SKM-1 treated with dmso at 0.1 percent for 144 hours (cell line): Measurements from ENCODE around the gene REC8.

Experiments used
- DNase-seq: peaks from one replicate; lab custom pipeline; 2025; ENCODE audit not compliant: unreplicated experiment; lab: John Stamatoyannopoulos, UW

The REC8 gene

GRCh38 chr14:24171422-24172260 lies at the start of gene REC8:
Gene REC8, plus strand, starts transcription at chr14:24172080. Its CDS starts 473 bp downstream, at chr14:24172553.
- no peak for DNase-seq

GRCh38 chr14:24122416-24122815 lies 49.5 kb upstream of the REC8 start:
- no peak for DNase-seq

- DNase-seq: no peak
Observed at GRCh38 chr14:24122898-24123297, 49.0 kb upstream of the REC8 start.

GRCh38 chr14:24123424-24124417 lies 48.2 kb upstream of the REC8 start:
- no peak for DNase-seq

- DNase-seq: no peak
Observed at GRCh38 chr14:24126939-24127338, 44.9 kb upstream of the REC8 start.

GRCh38 chr14:24127673-24128072 lies 44.2 kb upstream of the REC8 start:
- DNase-seq: no peak

GRCh38 chr14:24129410-24129998 lies 42.4 kb upstream of the REC8 start:
- no peak for DNase-seq

GRCh38 chr14:24130380-24130716 lies 41.5 kb upstream of the REC8 start, which contains the start of gene FITM1:
Gene FITM1, plus strand, starts transcription at chr14:24130659. Its CDS starts 905 bp downstream, at chr14:24131564.
- DNase-seq: peak; percentile 18

- DNase-seq: no peak
Observed at GRCh38 chr14:24130717-24131548, 40.9 kb upstream of the REC8 start.

GRCh38 chr14:24131549-24131966 lies 40.3 kb upstream of the REC8 start:
- DNase-seq: no peak

GRCh38 chr14:24132061-24132685 lies 39.7 kb upstream of the REC8 start:
- DNase-seq: no peak

- no peak for DNase-seq
Observed at GRCh38 chr14:24132976-24133375, 38.9 kb upstream of the REC8 start.

GRCh38 chr14:24133735-24134134 lies 38.1 kb upstream of the REC8 start:
- DNase-seq: no peak

GRCh38 chr14:24135584-24135833 lies 36.4 kb upstream of the REC8 start:
- DNase-seq: no peak

- DNase-seq: peak; percentile 54
Observed at GRCh38 chr14:24135834-24136683, 35.8 kb upstream of the REC8 start, which contains the start of gene PSME1. Gene PSME1, plus strand, starts transcription at chr14:24136194. Its CDS starts 69 bp downstream, at chr14:24136263.

GRCh38 chr14:24136684-24137528 lies 35.0 kb upstream of the REC8 start:
- no peak for DNase-seq

GRCh38 chr14:24137529-24138395 lies 34.1 kb upstream of the REC8 start:
- no peak for DNase-seq
